GM19467 (cell line): Measurements from ENCODE around the gene SCYL1.

Source experiments
- ATAC-seq: cut with Tn5 transposase; IDR thresholded peaks from one replicate; pipeline ENCODE4 v1.9.1; 2021; ENCODE audit warnings: mild to moderate bottlenecking, moderate library complexity; ENCODE audit not compliant: unreplicated experiment

Gene SCYL1

DNA sequence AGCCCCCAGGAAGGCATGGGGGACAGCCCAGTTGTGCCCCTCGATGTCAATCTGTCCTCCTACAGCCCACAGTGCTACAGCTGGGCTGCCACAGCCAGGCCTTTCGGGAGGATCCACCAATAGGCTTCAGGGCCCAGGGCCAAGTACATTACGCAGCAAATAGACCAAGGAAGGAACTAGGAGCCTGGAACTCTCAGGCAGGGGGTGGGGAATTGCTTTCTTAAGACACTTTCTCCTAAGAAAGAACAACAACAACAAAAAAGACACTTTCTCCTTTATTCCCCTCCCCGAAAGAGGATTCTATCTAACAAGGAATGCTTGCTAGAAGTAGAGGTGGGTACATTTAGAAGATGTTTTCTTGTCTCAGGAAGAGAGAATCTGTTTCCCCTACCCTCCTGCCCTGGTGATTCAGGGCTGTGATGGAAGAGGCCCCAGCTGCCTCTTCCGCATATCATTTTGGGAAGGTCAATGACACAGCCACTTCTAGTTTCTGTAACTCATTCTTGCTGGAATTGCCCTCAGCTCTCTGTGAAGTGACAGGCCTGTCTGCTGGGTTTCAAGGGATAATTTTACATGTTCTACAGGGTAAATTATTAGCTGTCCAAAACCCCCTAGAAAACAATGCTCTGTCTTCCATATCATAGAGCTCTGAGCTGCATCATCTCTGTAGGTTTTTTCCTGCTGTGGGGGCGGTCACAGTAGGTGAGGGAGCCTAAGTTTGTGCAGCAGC lies 32.1 kb upstream of the SCYL1 start:
- no peak for ATAC-seq

DNA sequence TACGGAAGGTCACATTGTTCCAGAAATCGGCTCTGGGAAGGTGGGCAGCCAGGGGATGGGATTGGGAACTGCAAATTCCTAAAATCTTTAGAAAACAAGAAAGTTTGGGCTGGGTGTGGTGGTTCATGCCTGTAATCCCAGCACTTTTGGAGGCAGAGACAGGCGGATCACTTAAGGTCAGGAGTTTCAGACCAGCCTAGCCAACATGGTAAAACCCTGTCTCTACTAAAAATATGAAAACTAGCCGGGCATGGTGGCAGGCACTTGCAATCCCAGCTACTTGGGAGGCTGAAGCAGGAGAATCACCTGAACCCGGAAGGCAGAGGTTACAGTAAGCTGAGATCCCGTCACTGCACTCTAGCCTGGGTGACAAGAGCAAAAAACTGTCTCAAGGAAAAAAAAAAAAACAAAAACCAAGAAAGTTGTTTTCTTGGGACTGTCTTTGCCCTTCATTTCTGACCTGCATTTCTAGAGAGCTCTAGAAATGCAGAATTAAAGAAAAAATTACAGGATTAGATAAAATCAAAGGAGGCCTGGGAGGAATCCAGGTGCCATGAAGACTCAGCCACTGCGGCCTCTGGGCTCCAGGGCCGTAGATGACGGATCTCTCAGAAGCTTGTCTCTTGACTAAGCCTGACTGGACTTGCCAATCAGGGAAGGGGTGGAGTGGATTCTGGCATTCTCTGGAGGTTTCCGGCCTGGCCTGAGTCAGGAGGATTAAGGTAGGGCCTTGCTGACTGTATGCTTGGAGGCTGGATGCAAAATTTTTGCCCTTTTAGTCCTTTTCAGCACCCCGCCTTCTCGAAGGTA lies 31.3 kb upstream of the SCYL1 start:
- no peak for ATAC-seq

DNA sequence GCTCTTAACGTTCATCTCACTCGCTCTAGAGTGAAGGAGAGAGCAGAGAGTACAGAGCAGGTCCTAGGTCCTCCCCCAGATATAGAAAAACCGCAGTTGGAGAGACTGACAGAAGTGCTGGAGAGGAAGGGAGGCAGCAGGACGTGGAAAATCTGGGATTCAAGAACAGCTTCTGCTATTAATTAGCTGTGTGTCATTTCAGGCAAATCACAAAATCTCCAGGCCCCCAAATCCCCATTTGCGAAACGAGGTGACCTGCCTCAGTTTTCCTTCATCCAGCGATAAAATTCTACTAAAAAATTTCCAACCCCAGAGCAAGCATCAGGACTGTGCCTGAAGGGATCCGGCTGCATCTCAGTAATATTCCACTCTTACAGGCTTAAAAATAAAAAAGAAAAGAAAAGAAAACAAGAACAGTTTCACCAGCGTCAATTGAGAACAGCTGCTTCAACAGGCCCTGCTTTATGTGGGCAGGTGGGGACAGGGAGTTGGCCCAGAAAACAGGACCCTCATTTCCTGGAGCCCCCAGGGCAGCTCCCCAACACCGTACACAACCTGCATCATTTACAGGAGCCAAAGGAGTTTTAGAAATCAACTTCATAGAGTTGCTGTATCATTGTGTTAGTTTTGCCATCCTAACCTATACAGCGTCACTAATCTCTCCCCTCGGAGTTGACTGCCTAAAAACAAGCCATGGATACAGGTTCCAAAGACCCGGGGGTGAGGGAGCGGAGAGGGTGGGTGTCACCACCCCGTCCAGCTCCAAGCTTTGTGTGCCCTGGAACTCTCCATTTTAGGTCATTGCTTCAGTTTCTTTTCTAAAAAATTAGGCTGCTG lies 28.4 kb upstream of the SCYL1 start:
- no peak for ATAC-seq

DNA sequence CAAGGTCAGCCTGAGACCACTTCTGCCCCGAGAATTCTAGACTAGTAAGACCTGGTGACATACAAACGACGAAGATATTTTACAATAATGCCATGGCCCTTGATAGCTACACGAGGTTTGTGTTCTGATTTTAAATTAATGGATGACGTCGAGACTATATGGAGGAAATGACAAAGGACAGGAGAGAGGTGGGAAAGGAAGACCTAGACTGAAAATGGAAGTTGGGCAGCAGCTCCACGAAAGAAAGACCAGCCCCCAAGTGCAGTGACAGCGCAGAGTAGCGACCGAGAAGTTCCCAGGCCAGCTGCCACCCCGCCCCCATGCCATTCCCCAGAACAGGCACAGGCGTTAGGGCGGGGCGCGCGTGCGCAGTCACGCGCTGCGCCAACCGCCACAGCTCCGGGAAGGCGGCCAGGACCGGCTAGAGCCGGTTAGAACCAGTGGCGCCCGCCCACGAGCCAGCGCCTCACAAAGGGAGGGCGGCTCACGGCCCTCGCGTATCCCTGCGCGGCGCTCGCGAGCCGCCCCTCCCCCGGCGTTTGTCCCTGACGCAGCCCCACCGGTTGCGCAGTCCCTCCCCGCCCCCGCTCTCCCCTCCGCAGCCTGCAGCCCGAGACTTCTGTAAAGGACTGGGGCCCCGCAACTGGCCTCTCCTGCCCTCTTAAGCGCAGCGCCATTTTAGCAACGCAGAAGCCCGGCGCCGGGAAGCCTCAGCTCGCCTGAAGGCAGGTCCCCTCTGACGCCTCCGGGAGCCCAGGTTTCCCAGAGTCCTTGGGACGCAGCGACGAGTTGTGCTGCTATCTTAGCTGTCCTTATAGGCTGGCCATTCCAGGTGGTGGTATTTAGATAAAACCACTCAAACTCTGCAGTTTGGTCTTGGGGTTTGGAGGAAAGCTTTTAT lies 27.5 kb upstream of the SCYL1 start:
- ATAC-seq: peak; percentile 50

DNA sequence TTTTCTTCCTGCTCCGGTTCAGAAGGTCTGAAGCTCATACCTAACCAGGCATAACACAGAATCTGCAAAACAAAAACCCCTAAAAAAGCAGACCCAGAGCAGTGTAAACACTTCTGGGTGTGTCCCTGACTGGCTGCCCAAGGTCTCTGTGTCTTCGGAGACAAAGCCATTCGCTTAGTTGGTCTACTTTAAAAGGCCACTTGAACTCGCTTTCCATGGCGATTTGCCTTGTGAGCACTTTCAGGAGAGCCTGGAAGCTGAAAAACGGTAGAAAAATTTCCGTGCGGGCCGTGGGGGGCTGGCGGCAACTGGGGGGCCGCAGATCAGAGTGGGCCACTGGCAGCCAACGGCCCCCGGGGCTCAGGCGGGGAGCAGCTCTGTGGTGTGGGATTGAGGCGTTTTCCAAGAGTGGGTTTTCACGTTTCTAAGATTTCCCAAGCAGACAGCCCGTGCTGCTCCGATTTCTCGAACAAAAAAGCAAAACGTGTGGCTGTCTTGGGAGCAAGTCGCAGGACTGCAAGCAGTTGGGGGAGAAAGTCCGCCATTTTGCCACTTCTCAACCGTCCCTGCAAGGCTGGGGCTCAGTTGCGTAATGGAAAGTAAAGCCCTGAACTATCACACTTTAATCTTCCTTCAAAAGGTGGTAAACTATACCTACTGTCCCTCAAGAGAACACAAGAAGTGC lies 26.7 kb upstream of the SCYL1 start:
- ATAC-seq: no peak

DNA sequence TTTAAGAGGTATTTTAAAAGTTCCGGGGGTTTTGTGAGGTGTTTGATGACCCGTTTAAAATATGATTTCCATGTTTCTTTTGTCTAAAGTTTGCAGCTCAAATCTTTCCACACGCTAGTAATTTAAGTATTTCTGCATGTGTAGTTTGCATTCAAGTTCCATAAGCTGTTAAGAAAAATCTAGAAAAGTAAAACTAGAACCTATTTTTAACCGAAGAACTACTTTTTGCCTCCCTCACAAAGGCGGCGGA lies 26.2 kb upstream of the SCYL1 start:
- no peak for ATAC-seq

DNA sequence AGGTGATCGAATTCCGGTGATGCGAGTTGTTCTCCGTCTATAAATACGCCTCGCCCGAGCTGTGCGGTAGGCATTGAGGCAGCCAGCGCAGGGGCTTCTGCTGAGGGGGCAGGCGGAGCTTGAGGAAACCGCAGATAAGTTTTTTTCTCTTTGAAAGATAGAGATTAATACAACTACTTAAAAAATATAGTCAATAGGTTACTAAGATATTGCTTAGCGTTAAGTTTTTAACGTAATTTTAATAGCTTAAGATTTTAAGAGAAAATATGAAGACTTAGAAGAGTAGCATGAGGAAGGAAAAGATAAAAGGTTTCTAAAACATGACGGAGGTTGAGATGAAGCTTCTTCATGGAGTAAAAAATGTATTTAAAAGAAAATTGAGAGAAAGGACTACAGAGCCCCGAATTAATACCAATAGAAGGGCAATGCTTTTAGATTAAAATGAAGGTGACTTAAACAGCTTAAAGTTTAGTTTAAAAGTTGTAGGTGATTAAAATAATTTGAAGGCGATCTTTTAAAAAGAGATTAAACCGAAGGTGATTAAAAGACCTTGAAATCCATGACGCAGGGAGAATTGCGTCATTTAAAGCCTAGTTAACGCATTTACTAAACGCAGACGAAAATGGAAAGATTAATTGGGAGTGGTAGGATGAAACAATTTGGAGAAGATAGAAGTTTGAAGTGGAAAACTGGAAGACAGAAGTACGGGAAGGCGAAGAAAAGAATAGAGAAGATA lies 25.7 kb upstream of the SCYL1 start, which contains the start of gene MALAT1:
TSS of gene MALAT1 (plus strand) at position 69 of the 736 bp plus-strand sequence.
- ATAC-seq: peak; percentile 25

DNA sequence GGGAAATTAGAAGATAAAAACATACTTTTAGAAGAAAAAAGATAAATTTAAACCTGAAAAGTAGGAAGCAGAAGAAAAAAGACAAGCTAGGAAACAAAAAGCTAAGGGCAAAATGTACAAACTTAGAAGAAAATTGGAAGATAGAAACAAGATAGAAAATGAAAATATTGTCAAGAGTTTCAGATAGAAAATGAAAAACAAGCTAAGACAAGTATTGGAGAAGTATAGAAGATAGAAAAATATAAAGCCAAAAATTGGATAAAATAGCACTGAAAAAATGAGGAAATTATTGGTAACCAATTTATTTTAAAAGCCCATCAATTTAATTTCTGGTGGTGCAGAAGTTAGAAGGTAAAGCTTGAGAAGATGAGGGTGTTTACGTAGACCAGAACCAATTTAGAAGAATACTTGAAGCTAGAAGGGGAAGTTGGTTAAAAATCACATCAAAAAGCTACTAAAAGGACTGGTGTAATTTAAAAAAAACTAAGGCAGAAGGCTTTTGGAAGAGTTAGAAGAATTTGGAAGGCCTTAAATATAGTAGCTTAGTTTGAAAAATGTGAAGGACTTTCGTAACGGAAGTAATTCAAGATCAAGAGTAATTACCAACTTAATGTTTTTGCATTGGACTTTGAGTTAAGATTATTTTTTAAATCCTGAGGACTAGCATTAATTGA lies 25.0 kb upstream of the SCYL1 start:
- ATAC-seq: no peak

DNA sequence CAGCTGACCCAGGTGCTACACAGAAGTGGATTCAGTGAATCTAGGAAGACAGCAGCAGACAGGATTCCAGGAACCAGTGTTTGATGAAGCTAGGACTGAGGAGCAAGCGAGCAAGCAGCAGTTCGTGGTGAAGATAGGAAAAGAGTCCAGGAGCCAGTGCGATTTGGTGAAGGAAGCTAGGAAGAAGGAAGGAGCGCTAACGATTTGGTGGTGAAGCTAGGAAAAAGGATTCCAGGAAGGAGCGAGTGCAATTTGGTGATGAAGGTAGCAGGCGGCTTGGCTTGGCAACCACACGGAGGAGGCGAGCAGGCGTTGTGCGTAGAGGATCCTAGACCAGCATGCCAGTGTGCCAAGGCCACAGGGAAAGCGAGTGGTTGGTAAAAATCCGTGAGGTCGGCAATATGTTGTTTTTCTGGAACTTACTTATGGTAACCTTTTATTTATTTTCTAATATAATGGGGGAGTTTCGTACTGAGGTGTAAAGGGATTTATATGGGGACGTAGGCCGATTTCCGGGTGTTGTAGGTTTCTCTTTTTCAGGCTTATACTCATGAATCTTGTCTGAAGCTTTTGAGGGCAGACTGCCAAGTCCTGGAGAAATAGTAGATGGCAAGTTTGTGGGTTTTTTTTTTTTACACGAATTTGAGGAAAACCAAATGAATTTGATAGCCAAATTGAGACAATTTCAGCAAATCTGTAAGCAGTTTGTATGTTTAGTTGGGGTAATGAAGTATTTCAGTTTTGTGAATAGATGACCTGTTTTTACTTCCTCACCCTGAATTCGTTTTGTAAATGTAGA lies 24.3 kb upstream of the SCYL1 start:
- no peak for ATAC-seq

DNA sequence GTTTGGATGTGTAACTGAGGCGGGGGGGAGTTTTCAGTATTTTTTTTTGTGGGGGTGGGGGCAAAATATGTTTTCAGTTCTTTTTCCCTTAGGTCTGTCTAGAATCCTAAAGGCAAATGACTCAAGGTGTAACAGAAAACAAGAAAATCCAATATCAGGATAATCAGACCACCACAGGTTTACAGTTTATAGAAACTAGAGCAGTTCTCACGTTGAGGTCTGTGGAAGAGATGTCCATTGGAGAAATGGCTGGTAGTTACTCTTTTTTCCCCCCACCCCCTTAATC lies 23.8 kb upstream of the SCYL1 start:
- ATAC-seq: no peak

DNA sequence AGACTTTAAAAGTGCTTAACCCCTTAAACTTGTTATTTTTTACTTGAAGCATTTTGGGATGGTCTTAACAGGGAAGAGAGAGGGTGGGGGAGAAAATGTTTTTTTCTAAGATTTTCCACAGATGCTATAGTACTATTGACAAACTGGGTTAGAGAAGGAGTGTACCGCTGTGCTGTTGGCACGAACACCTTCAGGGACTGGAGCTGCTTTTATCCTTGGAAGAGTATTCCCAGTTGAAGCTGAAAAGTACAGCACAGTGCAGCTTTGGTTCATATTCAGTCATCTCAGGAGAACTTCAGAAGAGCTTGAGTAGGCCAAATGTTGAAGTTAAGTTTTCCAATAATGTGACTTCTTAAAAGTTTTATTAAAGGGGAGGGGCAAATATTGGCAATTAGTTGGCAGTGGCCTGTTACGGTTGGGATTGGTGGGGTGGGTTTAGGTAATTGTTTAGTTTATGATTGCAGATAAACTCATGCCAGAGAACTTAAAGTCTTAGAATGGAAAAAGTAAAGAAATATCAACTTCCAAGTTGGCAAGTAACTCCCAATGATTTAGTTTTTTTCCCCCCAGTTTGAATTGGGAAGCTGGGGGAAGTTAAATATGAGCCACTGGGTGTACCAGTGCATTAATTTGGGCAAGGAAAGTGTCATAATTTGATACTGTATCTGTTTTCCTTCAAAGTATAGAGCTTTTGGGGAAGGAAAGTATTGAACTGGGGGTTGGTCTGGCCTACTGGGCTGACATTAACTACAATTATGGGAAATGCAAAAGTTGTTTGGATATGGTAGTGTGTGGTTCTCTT lies 23.2 kb upstream of the SCYL1 start:
- ATAC-seq: no peak

DNA sequence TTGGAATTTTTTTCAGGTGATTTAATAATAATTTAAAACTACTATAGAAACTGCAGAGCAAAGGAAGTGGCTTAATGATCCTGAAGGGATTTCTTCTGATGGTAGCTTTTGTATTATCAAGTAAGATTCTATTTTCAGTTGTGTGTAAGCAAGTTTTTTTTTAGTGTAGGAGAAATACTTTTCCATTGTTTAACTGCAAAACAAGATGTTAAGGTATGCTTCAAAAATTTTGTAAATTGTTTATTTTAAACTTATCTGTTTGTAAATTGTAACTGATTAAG lies 22.7 kb upstream of the SCYL1 start:
- ATAC-seq: no peak

DNA sequence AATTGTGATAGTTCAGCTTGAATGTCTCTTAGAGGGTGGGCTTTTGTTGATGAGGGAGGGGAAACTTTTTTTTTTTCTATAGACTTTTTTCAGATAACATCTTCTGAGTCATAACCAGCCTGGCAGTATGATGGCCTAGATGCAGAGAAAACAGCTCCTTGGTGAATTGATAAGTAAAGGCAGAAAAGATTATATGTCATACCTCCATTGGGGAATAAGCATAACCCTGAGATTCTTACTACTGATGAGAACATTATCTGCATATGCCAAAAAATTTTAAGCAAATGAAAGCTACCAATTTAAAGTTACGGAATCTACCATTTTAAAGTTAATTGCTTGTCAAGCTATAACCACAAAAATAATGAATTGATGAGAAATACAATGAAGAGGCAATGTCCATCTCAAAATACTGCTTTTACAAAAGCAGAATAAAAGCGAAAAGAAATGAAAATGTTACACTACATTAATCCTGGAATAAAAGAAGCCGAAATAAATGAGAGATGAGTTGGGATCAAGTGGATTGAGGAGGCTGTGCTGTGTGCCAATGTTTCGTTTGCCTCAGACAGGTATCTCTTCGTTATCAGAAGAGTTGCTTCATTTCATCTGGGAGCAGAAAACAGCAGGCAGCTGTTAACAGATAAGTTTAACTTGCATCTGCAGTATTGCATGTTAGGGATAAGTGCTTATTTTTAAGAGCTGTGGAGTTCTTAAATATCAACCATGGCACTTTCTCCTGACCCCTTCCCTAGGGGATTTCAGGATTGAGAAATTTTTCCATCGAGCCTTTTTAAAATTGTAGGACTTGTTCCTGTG lies 22.1 kb upstream of the SCYL1 start:
- no peak for ATAC-seq

DNA sequence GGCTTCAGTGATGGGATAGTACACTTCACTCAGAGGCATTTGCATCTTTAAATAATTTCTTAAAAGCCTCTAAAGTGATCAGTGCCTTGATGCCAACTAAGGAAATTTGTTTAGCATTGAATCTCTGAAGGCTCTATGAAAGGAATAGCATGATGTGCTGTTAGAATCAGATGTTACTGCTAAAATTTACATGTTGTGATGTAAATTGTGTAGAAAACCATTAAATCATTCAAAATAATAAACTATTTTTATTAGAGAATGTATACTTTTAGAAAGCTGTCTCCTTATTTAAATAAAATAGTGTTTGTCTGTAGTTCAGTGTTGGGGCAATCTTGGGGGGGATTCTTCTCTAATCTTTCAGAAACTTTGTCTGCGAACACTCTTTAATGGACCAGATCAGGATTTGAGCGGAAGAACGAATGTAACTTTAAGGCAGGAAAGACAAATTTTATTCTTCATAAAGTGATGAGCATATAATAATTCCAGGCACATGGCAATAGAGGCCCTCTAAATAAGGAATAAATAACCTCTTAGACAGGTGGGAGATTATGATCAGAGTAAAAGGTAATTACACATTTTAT lies 21.4 kb upstream of the SCYL1 start:
- ATAC-seq: no peak

DNA sequence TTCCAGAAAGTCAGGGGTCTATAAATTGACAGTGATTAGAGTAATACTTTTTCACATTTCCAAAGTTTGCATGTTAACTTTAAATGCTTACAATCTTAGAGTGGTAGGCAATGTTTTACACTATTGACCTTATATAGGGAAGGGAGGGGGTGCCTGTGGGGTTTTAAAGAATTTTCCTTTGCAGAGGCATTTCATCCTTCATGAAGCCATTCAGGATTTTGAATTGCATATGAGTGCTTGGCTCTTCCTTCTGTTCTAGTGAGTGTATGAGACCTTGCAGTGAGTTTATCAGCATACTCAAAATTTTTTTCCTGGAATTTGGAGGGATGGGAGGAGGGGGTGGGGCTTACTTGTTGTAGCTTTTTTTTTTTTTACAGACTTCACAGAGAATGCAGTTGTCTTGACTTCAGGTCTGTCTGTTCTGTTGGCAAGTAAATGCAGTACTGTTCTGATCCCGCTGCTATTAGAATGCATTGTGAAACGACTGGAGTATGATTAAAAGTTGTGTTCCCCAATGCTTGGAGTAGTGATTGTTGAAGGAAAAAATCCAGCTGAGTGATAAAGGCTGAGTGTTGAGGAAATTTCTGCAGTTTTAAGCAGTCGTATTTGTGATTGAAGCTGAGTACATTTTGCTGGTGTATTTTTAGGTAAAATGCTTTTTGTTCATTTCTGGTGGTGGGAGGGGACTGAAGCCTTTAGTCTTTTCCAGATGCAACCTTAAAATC lies 20.8 kb upstream of the SCYL1 start:
- no peak for ATAC-seq
